Measurements from ENCODE around the gene FMO2.
A peak's percentile ranks its signal among the peaks of the same experiment; 100 is the strongest.
"Not testable (repeated sequence)": the region's sequence is repeated elsewhere in the genome, so short reads cannot be mapped to it uniquely, and the experiment has no call there.

FMO2 gene

DNA sequence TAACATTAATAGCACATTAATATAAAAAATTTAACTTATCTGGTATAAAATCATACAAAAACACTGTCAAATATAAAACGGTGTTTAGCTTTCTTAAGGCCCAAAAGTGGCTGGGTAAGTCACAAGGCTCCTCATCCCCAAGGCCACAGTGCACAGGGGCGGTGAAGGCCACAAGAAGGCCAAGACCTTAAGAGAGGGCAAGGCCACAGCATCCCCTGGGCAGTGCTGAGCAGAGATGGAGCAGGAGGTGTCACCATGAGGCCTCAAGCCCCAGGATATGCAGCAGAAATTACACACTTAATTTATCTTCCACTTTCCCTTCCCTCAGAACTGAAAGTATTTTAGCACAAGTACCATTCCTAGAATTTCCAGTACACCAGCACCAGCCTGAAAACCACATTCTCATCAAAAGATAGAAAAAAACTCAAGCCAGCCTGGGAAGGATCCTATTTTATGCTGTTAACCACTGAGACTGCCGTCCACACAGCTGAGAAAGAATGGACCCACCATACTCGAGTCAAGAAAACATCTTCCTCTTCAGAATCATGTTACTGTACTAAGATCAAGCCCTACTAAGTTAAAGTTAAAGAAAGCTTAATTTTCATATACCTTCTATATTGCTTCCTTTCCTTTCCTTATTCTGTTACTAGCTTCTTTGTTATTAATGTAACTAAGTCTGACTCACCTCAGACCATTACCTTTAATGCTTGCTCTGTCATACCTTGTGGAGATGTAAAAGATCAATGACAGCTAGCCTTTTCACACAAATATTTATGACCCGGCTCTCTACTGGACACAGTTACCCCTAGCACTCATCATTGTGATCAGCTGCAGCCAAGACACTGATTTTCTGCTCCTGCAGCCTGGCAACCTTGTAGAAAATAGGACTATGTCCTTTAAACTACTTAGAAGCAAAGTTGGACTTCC lies 36.8 kb downstream of the FMO2 start:
- peak; percentile 72 for DNase-seq (ENCODE audit: low read depth)
- no peak overlapping the region for H3K4me3 ChIP-seq (ENCODE audit: low read depth, low read length)
- in situ Hi-C loops (cut with HindIII; ENCODE audit: low sequenced_read_pairs): no loop called here
- no peak for TF ChIP-seq CTCF (IDR thresholded peaks at IDR 0.05; ENCODE audit: low read depth, low read length, missing control alignments)

- in situ Hi-C loops (cut with HindIII; ENCODE audit: low sequenced_read_pairs): no loop called here
- TF ChIP-seq CTCF (IDR thresholded peaks at IDR 0.05; ENCODE audit: low read depth, low read length, missing control alignments): no peak
- no peak overlapping the region for H3K4me3 ChIP-seq (ENCODE audit: low read depth, low read length)
- peak; percentile 15 for DNase-seq (ENCODE audit: low read depth)
Observed at GRCh38 chr1:171222936-171223335, 37.8 kb downstream of the FMO2 start.

DNA sequence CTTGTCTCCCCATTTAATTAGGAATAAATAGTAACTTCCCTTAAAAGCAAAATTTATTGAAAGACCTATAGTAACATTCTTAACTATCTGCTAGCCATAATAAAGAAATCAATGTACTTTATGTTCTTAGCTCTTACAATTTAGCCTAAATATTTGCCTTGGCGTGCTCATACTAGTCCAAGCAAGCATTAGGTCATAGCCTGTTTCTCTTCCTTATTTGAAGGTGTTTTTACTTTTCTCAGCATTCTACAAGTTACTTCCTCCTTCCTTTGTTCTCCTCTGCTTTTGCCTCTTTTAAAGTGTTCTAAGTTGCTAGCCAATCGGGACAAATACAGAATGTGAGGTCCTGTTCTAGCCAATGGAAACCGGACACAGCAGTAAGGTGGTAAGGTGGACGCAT lies 39.2 kb downstream of the FMO2 start:
- not testable (repeated sequence) for DNase-seq (ENCODE audit: low read depth); H3K4me3 ChIP-seq (ENCODE audit: low read depth, low read length)

DNA sequence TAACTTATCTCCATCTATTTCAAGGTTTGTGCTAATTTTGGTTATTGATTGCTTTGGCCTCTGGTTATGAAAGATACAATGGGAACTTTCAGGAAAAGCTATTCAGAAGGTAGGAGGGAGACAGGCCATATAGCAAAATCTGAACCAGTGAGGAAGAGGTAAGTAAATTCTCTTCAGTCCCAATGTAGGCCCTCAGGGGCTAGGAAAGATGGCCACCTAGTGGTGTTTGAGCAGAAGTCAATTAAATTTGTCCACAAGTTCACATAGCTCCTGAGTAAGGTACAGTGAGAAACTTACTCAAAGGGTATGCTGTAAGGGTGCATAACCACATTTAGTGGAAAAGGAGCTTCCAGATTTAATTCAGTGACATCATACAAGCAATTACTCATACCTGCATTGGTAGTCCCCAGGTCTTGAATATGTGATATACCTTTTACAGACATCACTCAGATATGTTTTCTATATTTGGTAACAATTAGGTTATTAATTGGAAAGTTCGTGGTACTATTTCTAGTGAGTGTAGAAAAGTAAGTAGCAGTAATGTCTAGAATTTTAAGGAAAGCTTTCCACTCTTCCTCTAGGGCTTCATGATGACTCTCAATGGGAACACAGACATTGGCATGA lies 41.8 kb downstream of the FMO2 start:
- peak; percentile 81 for DNase-seq (ENCODE audit: low read depth)
- TF ChIP-seq CTCF (IDR thresholded peaks at IDR 0.05; ENCODE audit: low read depth, low read length, missing control alignments): peak; percentile 76
- H3K4me3 ChIP-seq (ENCODE audit: low read depth, low read length): no peak overlapping the region
- in situ Hi-C loops (cut with HindIII; ENCODE audit: low sequenced_read_pairs): loop anchor here (5.0 kb wide), 3 partner anchors 100 to 255 kb away; no protein-coding TSS in a partner anchor

More for the DNA sequence above, 39.2 kb downstream of the FMO2 start:
- in situ Hi-C loops (cut with HindIII; ENCODE audit: low sequenced_read_pairs): not testable (repeated sequence)

DNA sequence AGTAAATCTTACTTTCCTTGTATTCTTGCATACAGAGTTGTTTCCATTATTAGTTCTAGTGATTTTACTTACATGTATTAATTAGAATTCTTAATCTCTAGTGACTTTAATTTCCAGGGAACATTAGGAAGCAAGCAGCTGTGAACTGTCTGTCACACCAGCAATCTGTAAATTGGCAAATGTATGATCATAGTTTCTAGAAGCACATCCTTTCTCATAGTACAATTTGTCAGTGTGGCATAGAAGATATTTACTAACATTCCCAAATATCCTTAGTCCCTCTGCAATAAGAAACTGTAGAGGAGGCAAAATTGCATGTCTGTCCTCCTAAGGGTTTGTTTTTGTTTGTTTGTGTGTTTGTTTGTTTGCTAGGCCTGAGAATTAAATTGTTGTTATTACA lies 46.2 kb downstream of the FMO2 start:
- no peak overlapping the region for H3K4me3 ChIP-seq (ENCODE audit: low read depth, low read length)
- DNase-seq (ENCODE audit: low read depth): no peak
- TF ChIP-seq CTCF (IDR thresholded peaks at IDR 0.05; ENCODE audit: low read depth, low read length, missing control alignments): no peak
- in situ Hi-C loops (cut with HindIII; ENCODE audit: low sequenced_read_pairs): no loop called here

DNA sequence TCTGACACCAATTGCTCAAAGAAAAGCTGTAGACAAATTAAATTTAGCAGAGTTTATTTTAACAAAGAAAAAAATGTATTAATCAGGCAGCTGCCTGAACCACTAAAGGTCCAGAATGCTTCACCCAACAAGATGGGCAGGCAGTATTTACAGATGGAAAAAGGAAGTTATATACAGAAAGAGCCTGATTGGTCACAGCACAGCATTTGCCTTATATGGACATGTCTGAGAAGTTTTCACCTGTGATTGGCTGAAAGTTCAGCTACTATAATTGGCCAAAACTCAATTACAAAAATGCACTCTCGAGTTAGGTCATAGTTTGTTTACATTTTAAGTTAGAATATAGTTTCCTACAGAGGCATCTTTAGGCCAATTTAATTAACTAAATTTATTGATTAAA lies 48.1 kb downstream of the FMO2 start:
- no peak overlapping the region for H3K4me3 ChIP-seq (ENCODE audit: low read depth, low read length)
- no peak for DNase-seq (ENCODE audit: low read depth)
- no peak for TF ChIP-seq CTCF (IDR thresholded peaks at IDR 0.05; ENCODE audit: low read depth, low read length, missing control alignments)
- in situ Hi-C loops (cut with HindIII; ENCODE audit: low sequenced_read_pairs): no loop called here

DNA sequence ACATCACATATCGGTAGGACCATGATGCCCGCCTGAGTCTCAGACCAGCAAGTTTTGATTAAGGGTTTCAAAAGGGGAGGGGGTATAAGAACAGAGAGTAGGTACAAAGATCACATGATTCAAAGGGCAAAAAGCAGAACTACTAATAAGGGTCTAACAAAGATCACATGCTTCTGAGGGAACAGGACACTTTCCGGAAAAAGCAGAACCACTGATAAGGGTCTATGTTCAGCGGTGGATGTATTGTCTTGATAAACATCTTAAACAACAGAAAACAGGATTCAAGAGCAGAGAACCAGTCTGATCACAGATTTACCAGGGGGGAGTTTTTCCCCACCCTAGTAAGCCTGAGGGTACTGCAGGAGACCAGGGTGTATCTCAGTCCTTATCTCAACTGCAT lies 51.1 kb downstream of the FMO2 start:
- H3K4me3 ChIP-seq (ENCODE audit: low read depth, low read length); DNase-seq (ENCODE audit: low read depth); in situ Hi-C loops (cut with HindIII; ENCODE audit: low sequenced_read_pairs): not testable (repeated sequence)

Data from astrocyte of the cerebellum (primary cell).